NCI-H2227 (cell line): ENCODE results near the gene CLASRP.
"Not testable (repeated sequence)": the region's sequence is repeated elsewhere in the genome, so short reads cannot be mapped to it uniquely, and the experiment has no call there.

Source experiments
- DNase-seq: peaks from one replicate; lab custom pipeline; 2025; ENCODE audit not compliant: unreplicated experiment; lab: John Stamatoyannopoulos, UW

The CLASRP gene

GRCh38 chr19:45101806-45102205 lies 63.0 kb downstream of the CLASRP start:
- no peak for DNase-seq

DNA sequence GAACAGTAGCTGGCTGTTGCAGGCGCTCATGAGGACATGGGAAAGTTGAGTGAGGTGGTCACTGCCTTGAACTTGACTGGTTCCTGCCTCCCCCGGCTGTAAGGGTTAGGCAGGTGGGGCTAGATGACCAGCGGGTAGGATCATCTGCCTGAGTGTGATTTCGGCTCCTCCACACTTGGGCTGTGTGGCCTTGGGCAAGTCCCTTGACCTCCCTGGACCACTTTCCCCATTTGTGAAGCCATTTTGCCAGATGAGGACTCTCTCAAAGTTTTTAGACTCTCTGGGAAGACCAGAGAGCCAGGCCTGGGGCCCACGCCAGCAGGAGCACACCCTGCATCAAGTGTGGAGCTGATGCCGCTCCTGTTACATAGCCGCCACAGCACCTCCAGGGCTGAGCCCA lies 63.6 kb downstream of the CLASRP start:
- no peak for DNase-seq

DNA sequence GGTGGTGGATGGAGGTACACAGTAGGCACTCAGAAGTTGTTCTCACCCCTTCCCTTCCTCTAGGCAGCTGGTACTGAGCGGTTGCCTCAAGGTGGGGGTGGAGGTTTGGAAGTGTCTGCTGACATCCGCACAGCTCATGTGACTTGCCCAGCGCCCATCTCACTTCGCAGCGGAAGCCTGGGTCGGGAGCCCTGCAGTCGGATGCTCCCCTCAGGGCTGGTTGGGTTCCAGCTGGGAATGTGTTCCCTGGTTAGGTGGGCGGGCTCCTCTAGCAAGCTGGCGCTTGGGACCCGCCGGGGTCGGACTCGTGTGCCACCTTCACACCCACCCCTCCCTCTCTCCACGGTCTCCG lies 64.3 kb downstream of the CLASRP start:
- no peak for DNase-seq

DNA sequence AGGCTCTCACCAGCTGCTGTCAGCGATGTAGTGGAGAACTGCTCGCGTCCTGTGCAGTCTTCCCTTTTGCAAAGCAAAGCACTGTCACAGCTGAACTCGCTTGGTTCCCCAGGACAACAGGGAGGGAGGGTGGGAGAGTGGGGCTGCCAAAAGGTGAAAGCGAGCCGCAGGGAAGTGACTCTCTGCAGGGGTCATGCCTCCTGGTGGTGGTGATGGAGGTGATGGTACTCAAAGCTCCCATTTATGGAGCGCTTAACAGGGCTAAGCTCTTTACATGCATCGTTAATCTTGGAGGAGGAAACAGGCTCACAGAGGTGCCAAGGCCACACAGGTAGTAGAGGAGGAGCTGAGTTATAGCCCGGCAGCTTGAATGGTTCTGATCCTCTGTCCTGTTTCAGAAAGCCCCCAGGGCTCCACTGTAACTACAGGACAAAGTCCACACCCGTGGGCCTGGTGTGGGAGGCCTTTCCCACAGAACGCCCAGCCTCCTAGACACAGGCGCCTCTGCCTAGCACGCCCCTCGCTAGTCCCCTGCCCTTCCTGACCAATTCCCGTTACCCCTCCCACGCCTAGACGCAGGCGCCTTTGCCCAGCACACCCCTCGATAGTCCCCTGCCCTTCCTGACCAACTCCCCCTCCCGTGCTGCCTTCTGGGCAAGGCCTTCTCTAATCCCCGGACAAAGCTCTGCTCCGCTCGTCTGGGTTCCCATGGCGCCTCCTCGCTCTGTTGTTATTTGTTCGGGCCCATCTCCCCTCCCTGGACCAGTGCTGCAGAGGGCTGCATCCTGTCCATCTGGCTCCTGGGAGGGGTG lies 64.9 kb downstream of the CLASRP start:
- DNase-seq, result no peak

GRCh38 chr19:45104658-45105349 lies 66.0 kb downstream of the CLASRP start:
- DNase-seq, result no peak

DNA sequence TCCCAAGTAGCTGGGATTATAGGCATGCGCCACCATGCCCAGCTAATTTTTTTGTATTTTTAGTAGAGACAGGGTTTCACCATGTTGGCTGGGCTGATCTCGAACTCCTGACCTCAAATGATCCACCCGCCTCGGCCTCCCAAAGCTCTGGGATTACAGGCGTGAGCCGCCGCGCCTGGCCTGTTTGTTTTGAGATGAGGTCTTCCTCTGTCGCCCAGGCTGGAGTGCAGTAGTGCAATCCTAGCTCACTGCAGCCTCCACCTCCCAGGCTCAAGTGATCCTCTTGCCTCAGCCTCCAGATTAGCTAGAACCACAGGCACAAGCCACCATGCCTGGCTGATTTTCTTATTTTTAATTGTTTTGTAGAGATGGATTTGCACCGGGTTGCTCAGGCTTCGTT lies 67.5 kb downstream of the CLASRP start:
- not testable (repeated sequence) for DNase-seq

- no peak for DNase-seq
Measured at GRCh38 chr19:45107621-45108150, 68.8 kb downstream of the CLASRP start.

- DNase-seq, result no peak
Measured at GRCh38 chr19:45110851-45111266, 72.0 kb downstream of the CLASRP start.

- DNase-seq, result no peak
Measured at GRCh38 chr19:45112111-45112827, 73.4 kb downstream of the CLASRP start.

DNA sequence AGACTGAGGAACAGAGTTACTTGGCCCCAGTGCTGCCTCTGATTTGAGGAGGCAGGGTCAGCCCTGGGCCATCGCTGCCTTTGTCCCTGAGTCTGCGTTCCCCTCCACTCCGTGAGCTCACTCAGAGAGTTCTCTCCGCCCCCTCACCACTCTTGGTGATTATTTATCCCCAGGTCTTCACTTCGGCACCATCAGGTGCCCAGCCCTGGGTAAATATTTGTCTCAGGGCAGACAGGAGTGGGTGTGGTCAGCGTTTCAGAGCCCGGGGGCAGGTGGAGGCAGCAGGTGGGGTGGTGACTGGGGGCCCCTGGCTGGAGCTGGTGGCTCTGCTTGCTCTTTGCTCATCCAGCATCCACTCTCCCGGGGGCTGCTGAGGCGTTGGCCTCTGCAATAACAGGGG lies 74.8 kb downstream of the CLASRP start:
- DNase-seq, result no peak

DNA sequence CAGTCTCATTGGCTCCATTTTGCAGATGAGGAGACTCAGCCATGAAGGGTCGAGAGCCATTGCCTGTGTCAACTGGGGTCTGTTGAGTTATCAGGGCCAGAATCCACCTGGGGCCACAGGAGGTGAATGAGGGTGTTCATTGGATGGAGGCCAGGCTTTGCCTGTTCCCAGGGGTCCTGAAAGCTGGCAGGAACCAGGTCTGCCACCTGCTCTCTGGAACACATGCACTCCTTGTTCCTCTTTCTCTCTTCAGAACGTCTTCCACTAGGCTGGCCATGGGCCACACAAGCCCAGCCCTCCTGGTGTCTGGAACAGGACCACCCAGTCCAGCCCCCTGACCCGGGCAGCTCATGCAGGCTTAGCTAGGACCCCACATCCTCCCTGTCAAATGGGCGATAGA lies 75.3 kb downstream of the CLASRP start:
- no peak for DNase-seq

GRCh38 chr19:45115809-45116615 lies 77.2 kb downstream of the CLASRP start:
- no peak for DNase-seq

GRCh38 chr19:45117167-45117594 lies 78.3 kb downstream of the CLASRP start:
- peak; percentile 43 for DNase-seq

DNA sequence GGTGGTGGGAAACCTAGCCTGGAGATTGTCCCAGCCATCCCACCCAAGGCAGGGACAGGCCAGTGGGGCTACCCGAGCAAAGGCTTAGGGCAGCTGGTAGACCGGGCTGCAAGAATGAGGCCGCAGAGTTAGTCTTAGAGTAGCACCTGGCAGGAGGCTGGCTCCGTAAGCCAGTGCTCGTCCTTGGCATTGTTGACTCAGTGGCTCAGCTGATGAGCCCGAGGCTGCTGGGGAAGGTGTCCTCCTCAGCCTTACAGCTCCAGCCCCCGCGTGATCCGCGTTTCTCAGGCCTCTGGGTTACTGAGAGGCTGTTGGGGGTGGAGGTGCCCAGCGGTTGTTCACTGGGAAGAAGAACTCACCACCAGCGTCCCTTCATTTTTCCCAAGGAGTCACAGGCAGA lies 78.8 kb downstream of the CLASRP start:
- no peak for DNase-seq

GRCh38 chr19:45118106-45118505 lies 79.3 kb downstream of the CLASRP start:
- DNase-seq, result no peak

GRCh38 chr19:45118591-45119355 lies 79.9 kb downstream of the CLASRP start:
- not testable (repeated sequence) for DNase-seq

DNA sequence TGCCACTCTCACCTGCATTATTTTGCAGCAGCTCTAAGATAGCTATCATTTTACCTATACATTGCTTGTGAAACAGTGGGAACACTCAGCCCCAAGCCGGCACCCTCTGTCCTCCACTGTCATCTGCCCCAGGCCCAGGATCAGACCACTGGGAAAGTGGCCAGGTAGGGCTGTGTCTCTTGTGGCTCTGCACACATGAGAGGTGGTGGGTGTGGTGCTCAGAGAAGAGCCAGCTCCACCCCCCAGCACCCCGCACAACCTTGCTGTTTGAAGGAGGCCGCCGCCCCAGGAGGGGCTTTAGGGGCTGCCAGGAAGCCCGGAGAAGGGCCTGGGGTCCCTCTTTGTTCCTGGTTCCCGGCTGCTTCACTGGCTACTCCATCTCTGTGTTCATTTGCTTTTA lies 80.7 kb downstream of the CLASRP start:
- DNase-seq, result no peak
